H1 (cell line): ENCODE results near the gene DHX29. TPM values are rescaled to one million over a fixed set of nuclear protein-coding genes. Genes with fewer than 3 reads are reported as not detected.

Source experiments
- ATF3 ChIP-seq: IDR thresholded peaks from 2 replicates; pipeline ENCODE4 v1.6.1; 2011; ENCODE audit warnings: low read depth, mild to moderate bottlenecking, low read length; ENCODE audit not compliant: insufficient read depth
- CBX5 ChIP-seq: fragments of 300-800, 300-1000 bp; sonication (generic); IDR thresholded peaks from 2 replicates; pipeline ENCODE4 v1.7.1; 2016; ENCODE audit warnings: antibody characterized with exemption, low read length, low read depth
- CBX8 ChIP-seq: fragments of 300-800, 300-1000 bp; sonication (generic); IDR thresholded peaks from 2 replicates; pipeline ENCODE4 v1.7.1; 2016; ENCODE audit warnings: low read depth, low read length, borderline replicate concordance
- EP300 ChIP-seq, 2 experiments: IDR thresholded peaks; 1 replicate in 1 of 2; 2 replicates in 1 of 2; pipeline ENCODE4 v1.6.1; 2011 to 2012; ENCODE audit warnings: low read depth in 2 of 2, low read length in 2 of 2, mild to moderate bottlenecking in 2 of 2, borderline replicate concordance in 1 of 2, inconsistent platforms in 1 of 2, moderate library complexity in 1 of 2
- HDAC2 ChIP-seq, 2 experiments: fragments of 300-600 bp in 1 of 2; sonication (generic) in 1 of 2; IDR thresholded peaks; 2 replicates each; pipeline ENCODE4 v1.6.1; 2011 to 2012; ENCODE audit warnings: low read depth in 2 of 2, low read length in 2 of 2, mild to moderate bottlenecking in 2 of 2, moderate library complexity in 2 of 2, borderline replicate concordance in 1 of 2, inconsistent platforms in 1 of 2
- HDAC6 ChIP-seq: IDR thresholded peaks from one replicate; pipeline ENCODE4 v1.7.1; 2012; ENCODE audit warnings: low read depth, mild to moderate bottlenecking, inconsistent platforms, low read length, moderate library complexity
- KDM1A ChIP-seq: fragments of 200-600, 300-600 bp; sonication (generic); IDR thresholded peaks from 2 replicates; pipeline ENCODE4 v1.7.1; 2016; ENCODE audit warnings: mild to moderate bottlenecking, low read length, borderline replicate concordance
- KDM5A ChIP-seq: fragments of 200-600 bp; IDR thresholded peaks from 2 replicates; pipeline ENCODE4 v1.7.1; 2012; ENCODE audit warnings: mild to moderate bottlenecking, low read length, inconsistent platforms, mixed read lengths
- MAFK ChIP-seq: IDR thresholded peaks from 2 replicates; pipeline ENCODE4 v1.6.1; 2012; ENCODE audit warnings: low read depth, mild to moderate bottlenecking, improper control_type of control experiment, low read length
- NANOG ChIP-seq: IDR thresholded peaks from 2 replicates; pipeline ENCODE4 v1.6.1; 2011; ENCODE audit warnings: low read length, low read depth, mild to moderate bottlenecking, inconsistent platforms; ENCODE audit not compliant: insufficient read depth, poor library complexity, severe bottlenecking
- NRF1 ChIP-seq: IDR thresholded peaks from 2 replicates; pipeline ENCODE4 v1.6.1; 2011; ENCODE audit warnings: mild to moderate bottlenecking, low read depth, low read length, improper control_type of control experiment
- RNF2 ChIP-seq: fragments of 200-900, 300-1000 bp; sonication (generic); IDR thresholded peaks from 2 replicates; pipeline ENCODE4 v1.7.1; 2016; ENCODE audit warnings: borderline replicate concordance, low read depth, mild to moderate bottlenecking, antibody characterized with exemption, low read length; ENCODE audit not compliant: poor library complexity, severe bottlenecking; ENCODE audit errors: missing control alignments
- RXRA ChIP-seq: IDR thresholded peaks from 2 replicates; pipeline ENCODE4 v1.6.1; 2011; ENCODE audit warnings: low read depth, mild to moderate bottlenecking, low read length, moderate library complexity; ENCODE audit not compliant: insufficient read depth
- SAP30 ChIP-seq: fragments of 300-600 bp; sonication (generic); IDR thresholded peaks from 2 replicates; pipeline ENCODE4 v1.7.1; 2012; ENCODE audit warnings: low read length, moderate library complexity, mild to moderate bottlenecking, inconsistent platforms; ENCODE audit not compliant: insufficient read depth, insufficient replicate concordance
- SIN3A ChIP-seq, 2 experiments: IDR thresholded peaks in 1 of 2; conservative IDR thresholded peaks in 1 of 2; 2 replicates each; pipeline ENCODE4 v1.6.1; 2011 to 2012; ENCODE audit warnings: low read length in 2 of 2, improper control_type of control experiment in 1 of 2, low read depth in 1 of 2, mild to moderate bottlenecking in 1 of 2
- SP1 ChIP-seq: IDR thresholded peaks from 2 replicates; pipeline ENCODE4 v1.6.1; 2011; ENCODE audit warnings: low read depth, low read length
- SRF ChIP-seq: IDR thresholded peaks from 2 replicates; pipeline ENCODE4 v1.6.1; 2011; ENCODE audit warnings: mild to moderate bottlenecking, low read depth, low read length, moderate library complexity
- TBP ChIP-seq: IDR thresholded peaks from 2 replicates; pipeline ENCODE4 v1.6.1; 2011; ENCODE audit warnings: low read depth, low read length, improper control_type of control experiment
- TEAD4 ChIP-seq: IDR thresholded peaks from 2 replicates; pipeline ENCODE4 v1.6.1; 2012; ENCODE audit warnings: low read depth, low read length, inconsistent platforms, mixed read lengths
- USF2 ChIP-seq: IDR thresholded peaks from 2 replicates; pipeline ENCODE4 v1.6.1; 2011; ENCODE audit warnings: low read length, improper control_type of control experiment
- polyA plus RNA-seq, 7 experiments: library from polyadenylated mRNA; depleted of rRNA in 3 of 7; stranded (reverse) in 5 of 7; unstranded in 2 of 7; fragments of >200 nt in 5 of 7; fragments of 200-250 nt in 2 of 7; gene quantifications; 1 replicate in 5 of 7; 2 replicates in 1 of 7; 4 replicates in 1 of 7; pipeline versions ENCODE4 v1.2.1 to v1.2.3, GENCODE V29; 2011 to 2013; ENCODE audit warnings: missing spikeins in 2 of 7, mixed read lengths in 2 of 7
- total RNA-seq: library from RNA; stranded (reverse); fragmentation: NEBNext Ultra II Directional; extraction: Animal tissue kit (Norgen Biotek cat#: 25700); gene quantifications from 2 replicates; pipeline ENCODE4 v1.2.1, GENCODE V29; 2021

The DHX29 gene
- total and polyA plus RNA-seq, 2 of the 8 experiments (the other 6 are each of a cell fraction or from before 2014, with no cell fraction given), result 3.4 to 32.1 TPM

GRCh38 chr5:55220433-55221185 lies 86.9 kb downstream of the DHX29 start (continued):
- no peak for TF ChIP-seq TEAD4
- TF ChIP-seq NRF1, result no peak
- TF ChIP-seq RXRA, result no peak
- no peak for TF ChIP-seq KDM1A
- TF ChIP-seq RNF2, result no peak
- no peak for TF ChIP-seq KDM5A
- TF ChIP-seq MAFK, result no peak
- TF ChIP-seq HDAC2 (IDR thresholded peaks at IDR 0.05; ENCODE audit: borderline replicate concordance in 1 of 2, low read depth in 2 of 2, low read length in 2 of 2), result peak in 1 of 2 experiments; percentile 78; a peak in 1 of 4 replicates
- no peak for TF ChIP-seq SIN3A (conservative IDR thresholded peaks at IDR 0.05 in 1 of 2, IDR thresholded peaks at IDR 0.05 in 1 of 2; ENCODE audit: low read depth in 1 of 2, low read length in 2 of 2)
- no peak for TF ChIP-seq HDAC6
- no peak for TF ChIP-seq CBX8
- TF ChIP-seq SRF, result no peak
- no peak for TF ChIP-seq SAP30
- TF ChIP-seq NANOG, result no peak
- 0 out of 2 replicates have a peak, but pooled peaks have one; percentile 7 for TF ChIP-seq ATF3
- TF ChIP-seq TBP, result peak; percentile 27; the same call in 1 of the 2 replicates
- peak; percentile 58 for TF ChIP-seq USF2
- no peak for TF ChIP-seq CBX5
- TF ChIP-seq EP300 (IDR thresholded peaks at IDR 0.05; ENCODE audit: borderline replicate concordance in 1 of 2, low read depth in 2 of 2, low read length in 2 of 2), result no peak
- no peak for TF ChIP-seq SP1
